Superior temporal gyrus (tissue), 1 donor: ENCODE data around the gene FAM240A.
"Not testable (repeated sequence)": the region's sequence is repeated elsewhere in the genome, so short reads cannot be mapped to it uniquely, and the experiment has no call there.

ENCODE experiments used
- DNase-seq: peaks from one replicate; pipeline ENCODE4 v3.0.0-alpha.2; 2016; ENCODE audit errors: extremely low spot score

Gene FAM240A

DNA sequence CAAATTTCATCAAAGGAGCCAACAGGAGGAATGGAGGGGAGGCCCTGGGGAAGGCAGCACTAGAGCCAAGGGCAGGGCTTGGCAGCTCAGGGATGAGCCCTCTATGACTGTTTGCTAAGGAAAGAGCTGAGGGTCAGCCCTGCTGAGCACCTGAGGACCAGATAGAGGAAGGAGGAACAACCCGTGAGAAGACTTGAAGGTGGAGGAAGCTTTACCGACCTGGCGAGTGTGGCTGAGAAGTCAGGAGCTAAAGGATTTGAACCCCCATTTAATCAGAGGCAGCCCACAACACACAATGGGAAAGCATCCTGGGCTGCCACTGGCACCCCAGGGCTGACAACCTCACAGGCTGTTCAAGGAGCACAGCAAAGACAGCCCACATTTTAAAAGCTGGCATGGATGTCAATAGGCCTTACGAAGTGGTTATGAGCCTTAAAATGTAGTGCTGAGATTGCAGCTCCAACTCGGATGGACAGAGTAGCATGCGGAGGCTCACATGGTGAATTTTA, 25.5 kb upstream of the FAM240A start:
- DNase-seq = no peak

DNA sequence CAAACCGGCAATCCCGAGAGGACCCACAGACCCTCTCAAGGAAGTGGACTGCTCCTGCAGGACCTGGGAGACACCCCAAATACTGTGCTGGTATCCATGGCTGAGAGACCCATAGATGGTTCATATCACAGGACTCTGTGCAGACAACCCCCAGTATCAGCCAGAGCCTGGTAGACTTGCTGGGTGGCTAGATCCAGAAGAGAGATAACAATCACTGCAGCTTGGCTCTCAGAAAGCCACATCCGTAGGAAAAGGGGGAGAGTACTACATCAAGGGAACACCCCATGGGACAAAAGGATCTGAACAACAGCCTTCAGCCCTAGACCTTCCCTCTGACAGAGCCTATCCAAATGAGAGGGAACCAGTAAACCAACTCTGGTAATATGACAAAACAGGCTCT, 25.1 kb upstream of the FAM240A start:
- DNase-seq = not testable (repeated sequence)

DNA sequence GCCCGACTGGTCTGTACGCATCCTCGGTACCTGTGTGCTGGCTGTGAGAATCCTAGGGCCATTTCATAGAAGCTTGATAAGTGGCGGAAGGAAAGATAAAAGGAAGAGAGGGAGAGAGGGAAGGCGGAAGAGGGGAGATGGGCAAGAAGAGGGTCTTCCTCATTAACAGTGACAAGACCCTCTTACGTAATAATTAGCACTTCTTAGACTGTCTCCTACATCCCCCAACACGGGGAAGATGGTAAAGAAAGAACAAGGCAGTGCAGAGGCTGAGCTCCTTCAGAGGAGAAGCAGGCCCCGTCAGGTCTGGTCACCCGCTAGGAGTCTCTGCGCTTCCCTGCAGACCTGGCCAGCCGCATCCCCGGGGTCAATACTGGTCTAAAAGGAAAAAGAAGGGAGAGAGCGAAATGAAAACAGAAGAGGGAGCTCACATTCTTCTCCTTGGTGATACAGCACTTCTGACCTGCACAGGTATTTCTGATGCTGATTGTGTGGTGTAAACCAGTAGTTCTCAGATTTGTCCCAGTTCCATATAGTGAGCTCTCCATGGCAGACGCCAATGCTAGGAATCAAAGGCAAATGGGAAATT, 19.0 kb upstream of the FAM240A start:
- DNase-seq = no peak

DNA sequence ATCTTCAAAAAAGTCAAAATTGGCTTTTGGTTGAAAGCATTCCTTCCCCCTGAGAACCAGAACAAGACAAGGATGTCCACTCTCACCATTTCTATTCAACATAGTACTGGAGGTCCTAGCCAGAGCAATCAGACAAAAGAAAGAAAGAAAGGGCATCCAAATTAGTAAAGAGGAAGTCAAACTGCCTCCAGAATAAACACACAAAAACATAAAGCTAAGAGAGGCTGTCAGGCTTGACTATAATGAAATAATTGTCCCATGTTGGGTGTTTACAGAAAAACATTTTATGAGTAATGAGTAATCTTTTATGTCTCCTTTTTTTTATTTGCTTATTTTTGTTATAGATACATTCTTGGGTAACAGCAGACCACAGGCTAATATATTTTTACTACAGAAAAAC, 18.3 kb upstream of the FAM240A start:
- DNase-seq = no peak

DNA sequence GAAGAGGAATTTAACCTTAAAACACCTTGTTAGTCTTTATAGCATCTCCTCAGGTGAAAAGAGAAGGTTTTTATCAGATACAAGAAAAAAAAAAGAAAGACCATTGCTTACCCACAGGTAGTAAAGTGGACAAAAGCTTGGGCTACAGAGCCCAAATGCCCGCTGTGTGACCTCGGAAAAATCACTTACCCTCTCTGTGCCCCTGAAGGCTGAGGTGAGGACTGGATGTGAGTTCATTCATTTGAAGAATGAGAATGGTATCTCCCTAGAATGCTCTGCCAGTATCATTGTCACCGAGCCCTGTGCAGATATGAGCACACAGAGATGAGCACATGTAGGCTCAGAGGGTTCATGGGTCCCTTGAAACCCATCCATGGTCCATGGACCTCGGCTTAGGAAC, 17.6 kb upstream of the FAM240A start:
- no peak for DNase-seq

DNA sequence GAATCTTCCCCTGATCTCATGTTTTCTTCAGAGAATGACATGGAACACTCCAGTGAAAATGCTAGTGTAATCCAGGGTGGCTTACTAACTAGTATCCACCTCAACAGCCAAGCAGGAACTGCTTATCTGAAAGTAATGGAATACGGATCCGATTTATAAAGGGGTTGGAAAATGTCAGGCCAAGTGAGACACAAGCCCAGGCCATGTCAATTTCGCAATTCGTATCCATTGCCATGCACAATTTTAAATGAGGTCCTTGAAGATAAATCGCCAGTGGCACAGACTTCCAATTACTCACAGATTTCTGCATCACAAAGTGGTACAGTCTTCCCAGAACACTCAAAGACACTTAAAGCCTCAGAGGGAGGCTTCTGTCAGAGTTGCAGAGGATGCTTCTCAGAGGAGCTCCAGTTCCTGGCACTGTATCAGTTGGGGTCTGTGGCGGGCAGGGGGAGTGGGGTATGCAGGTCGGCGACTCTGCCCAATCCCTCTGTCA, 16.5 kb upstream of the FAM240A start:
- no peak for DNase-seq

DNA sequence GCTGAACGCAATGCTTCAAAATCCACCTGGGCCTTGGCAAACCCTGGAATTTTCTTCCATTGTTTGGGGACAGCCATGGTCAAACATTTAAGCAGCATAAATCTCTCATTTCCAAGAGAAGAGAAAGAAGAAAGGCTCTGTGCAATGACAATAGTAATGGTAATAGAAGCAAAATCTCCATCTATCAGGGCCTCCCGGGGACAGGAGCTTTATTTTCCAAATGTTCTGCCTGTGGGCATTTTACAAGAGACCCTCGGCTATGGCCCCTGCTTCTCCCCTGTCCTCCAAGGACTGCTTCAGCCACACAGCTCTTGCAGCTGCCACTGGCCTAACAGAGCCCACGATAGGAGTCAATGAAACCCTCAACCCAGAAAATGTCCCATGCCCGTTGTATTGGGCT, 12.7 kb upstream of the FAM240A start:
- no peak for DNase-seq

DNA sequence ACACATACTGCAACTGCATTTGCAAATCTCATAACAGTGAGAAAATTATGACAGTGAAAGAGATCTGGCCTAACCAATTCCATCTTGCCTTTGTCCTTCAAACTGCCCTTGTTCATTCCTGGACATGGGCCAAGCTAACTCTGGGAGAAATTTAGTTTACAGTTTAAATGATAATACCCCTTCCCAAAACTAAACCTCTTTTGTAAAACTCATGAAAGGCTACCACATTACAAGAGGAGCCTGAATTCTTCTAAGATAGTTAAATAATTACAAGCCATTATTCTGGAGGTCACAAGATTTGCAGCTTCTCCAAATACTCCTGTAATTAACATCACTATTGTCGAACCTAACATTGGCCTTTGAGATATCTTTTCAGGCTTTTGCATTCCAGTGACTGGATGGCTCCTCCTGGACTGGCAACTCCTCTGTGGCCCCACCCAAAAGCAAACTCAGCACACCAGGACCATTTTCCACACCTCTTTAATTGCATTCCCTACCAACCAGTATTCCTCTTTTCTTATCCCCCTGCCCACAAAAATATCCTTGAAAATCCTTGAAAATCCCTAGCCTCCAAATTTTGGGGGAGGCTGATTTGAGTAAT, 8.8 kb upstream of the FAM240A start:
- DNase-seq = no peak

DNA sequence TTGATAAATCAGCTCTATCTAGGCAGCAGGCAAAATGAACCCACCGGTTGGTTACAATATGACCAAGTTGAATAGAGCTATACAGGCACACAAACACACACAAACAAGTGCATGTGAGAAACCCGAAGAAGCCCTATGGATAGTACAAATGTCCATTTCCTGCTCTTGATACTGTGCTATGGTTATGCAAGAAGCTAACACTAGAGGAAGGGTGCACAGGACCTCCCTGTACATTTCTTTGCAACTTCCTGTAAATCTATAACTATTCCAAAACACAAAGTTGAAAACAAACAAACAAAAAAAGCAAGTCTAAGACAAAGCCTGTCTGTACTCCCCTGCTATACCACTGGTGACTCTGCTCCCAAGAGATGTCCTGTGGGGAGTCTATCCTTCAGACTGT, 8.2 kb upstream of the FAM240A start:
- DNase-seq = no peak

DNA sequence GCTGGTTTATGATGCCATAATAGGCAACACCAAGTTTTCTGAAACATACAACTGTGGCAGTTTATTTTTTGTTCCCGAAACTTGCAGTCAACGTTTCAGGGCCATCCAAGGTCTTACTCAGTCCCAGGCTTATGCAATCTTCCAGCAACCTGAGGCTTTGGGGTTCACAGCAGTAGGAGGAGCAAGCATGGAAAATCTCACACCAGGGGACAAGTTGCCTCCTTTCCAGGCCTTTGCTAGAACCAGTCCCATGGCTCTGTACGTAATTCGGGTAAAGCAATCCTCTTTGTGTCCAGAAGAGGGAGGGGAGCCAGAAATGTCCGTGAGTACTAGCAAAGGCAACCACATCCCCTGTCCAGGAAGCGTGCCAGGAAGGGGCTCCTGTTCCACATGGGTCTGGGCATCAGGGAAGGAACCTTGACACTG, 4.7 kb upstream of the FAM240A start:
- no peak for DNase-seq

DNA sequence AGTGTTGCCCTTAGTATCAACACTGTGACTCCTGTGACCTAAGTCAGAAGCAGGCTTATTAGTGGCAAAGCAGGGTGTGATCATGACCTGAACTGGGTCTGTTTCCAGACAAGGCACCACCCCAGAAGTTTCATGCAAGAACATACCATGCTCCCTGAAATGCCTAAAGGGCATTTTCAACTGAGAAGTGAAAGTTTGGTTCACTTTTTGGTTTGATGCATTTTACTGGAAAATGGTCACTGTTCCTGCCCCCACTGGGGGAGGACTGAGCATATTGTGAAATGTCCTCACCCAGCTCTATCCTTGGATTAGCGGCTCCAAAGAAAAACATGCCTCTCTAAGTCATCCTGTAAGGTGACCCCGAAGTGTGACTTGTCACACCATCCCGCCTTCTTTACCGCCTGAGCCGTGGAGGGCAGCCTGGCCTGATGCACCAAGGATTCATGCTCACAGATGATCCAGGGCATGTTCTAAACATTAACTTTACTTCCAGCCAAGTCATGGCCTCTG, 3.1 kb upstream of the FAM240A start:
- DNase-seq = no peak

DNA sequence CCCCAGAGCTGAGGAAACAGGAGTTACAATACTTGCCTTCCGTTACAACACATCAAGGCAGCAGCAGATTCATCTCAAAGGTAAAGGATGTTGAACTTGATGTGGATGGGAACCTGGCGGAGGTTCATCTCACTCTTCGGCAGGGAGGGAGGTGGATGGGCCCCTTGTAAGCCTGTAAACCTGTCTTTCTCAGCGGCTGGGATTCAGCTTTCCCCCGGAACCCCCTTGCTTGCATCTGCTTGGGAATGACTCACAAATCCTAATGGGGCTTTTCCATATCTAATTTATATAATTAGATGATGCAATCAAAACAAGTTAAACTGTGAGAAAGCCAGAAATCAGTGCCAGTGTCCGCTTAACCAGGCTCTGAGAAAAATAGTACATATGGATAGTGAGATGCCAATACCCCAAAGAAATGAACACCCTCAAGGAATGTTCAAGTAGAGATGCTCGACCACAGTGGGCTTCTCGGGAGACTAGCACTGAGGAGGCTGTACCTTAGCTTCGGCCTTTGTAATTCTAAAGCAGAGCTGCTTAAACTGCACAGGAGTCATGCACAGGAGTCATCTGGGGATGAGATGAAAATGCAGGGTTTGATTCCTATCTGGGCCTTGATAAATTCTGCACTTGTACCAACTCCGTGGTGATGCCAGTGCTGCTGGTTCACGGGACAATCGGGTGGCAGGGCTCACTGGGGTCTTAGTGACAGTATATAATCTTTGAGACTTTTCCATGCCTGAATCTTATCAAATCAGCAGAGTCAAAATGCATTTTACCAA, 2.2 kb upstream of the FAM240A start:
- DNase-seq = no peak

DNA sequence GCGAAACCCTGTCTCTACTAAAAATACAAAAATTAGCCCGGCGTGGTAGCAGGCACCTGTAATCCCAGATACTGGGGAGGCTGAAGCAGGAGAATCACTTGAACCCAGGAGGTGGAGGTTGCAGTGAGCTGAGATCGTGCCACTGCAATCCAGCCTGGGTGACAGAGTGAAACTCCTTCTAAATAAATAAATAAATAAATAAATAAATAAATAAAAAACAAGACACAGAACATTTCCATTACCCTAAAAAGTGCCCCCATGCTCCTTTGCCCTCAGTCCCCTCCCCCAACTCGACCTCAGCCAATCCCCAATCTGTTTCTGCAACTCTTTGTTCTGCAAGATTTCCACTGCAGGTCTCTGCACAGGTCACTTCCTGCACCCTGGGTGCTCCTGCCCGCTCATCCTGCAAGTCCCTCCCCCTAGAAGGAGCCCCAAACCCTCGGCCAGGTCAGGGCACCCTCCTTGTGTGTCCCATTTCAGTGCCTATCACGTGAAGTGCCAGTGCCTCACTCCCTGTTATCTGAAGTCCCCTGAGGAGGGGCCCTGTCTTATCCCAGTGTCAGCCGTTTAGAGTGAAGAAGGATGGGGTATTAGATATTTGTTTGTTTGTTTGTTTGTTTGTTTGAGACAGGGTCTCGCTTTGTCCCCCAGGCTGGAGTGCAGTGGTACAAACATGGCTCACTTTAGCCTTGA, 1.1 kb downstream of the FAM240A start:
- DNase-seq = no peak

DNA sequence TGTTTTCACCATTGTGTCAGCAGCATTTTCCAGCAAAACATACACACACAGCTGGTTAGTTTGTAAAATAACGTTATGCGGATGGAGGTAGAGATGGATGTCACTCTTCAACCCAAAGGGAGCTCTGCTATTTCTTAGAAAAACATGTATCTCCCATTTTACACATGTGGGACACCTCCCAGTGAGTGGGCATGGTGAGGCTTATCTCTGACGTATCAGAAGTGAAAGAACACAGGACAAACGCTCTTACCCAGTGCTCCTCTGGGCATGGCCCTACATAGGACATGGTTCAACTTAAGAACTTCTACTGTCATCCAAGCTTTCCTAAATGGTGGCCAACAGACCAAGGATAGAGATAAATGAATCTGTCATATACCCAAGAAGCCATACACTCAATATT, 2.1 kb downstream of the FAM240A start:
- no peak for DNase-seq

DNA sequence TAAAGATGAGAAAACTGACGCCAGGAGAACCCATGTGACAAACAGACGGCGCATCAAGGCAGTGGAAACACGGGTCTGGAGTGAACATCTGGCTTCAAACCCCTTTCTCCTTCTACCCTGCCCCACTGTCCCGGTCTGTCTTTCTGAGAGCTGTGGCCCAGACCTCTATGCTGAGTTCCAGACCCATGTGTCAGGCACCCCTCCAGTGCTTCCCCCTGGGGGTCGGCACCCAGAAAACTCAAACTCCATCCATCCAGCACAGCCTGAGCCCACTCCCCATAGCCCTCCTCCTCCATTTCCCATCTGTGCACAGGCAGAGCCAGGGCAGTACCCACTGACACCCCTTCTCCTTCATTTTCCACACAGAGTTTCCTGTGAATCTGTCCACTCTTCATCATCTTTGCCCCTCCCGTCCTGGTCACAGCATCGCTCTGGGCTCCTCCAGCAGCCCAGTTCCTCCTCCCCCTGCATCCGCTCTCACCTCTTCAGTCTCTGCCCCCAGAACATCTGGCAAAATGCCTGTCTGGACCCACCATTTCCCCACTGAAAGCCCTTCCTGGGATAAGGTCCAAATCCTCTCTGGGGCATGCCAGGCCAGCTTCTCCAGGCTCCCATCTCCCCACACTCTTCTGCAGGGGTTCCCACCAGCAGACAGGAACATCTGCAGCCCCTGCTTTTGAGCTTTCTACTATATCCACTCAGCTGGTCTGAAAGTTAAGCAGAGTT, 2.9 kb downstream of the FAM240A start:
- no peak for DNase-seq

DNA sequence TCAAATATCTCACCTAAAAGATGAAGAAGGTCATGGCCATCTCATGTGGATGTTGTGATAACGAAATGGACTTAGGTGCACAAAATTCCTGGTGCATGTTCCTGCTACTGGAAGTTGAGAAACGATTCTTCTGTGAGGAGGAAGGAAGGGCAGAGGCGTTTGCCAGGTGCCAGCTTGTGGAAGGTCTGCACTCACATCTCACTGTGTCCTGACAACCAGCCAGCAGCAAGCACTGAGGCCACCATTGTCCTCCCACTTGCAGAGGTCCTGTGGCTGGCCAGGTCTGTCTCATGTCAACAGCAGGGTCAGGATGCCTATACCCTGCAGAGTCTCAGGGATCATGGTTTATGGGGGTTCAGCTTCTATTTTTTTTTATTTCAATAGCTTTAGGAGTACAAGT, 3.7 kb downstream of the FAM240A start:
- no peak for DNase-seq

DNA sequence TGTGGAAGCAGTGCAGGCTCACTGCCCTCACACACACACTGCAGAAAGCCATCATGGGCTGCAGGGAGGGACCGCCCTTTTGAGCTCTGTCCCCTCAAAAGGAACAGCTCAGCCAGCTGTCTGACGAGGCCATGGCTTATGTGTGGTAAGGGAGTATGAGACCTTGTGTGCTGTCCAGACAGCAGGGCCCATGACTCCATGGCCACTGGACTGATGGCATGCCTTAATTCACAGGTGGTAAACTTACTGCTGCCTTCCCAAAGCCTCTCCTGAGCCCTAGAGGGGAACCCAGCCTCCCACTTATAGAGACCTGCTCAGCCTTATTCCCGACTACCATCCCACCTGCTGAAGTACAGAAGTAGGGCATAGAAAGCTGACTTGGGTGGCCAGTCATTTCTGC, 5.6 kb downstream of the FAM240A start:
- no peak for DNase-seq

DNA sequence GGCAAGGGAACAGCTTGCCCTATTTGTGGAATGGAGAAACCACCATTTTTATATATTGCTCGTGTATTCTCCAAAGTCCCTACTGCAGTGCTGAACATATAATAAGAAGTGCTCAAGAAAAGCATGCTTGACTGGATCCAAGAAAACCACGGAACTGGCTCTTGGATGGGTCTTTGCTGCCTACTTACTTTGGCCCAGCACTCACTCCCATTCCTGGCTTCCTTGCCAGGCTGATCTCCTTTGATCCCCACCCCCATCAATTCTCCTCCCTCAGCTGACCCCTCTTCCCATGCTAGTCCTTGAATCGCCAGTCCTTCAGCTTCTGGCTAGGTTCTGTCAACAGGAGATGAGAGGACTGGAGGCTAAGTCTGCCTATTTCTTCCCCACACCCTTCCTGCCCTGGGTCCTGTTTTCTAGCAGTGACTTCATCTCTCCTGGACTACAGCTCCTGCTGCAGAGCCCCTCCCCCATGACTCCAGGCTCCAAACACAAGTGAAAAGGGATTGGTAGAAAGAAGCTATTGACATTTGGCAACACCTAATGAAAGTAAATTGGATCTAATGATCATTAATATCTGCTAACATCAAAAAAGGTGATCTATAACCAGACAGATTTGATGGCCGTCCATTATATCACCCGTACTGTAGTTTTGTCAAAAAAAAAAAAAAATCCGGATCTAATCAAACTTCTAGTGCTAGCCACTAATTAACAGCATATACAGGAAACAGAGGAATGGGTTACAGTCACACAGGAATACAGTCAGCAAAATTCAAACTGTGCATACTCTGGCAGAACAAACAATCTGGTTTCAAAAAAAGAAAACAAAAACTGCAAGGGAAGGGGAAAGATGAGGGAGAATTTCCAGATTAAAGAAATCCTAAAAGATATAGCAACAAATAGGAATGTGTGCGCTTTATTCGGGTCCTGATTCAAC, 7.8 kb downstream of the FAM240A start:
- no peak for DNase-seq

DNA sequence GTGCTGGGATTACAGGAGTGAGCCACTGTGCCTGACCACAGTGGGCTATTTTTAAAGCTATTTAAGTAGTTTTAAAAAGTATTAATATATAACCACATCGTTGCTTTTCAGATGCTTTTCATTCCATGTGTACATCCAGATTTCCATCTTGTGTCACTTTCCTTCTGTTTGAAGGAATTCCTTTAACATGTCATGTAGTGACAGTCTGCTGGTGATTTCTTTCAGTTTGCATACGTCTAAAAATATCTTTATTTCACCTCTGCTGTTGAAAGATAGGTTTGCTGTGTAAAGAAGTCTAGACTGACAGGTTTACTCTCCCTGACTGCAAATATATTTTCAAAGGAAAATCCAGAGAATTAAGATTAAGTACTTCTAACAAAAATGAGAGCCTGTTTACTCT, 12.2 kb downstream of the FAM240A start:
- DNase-seq = no peak

DNA sequence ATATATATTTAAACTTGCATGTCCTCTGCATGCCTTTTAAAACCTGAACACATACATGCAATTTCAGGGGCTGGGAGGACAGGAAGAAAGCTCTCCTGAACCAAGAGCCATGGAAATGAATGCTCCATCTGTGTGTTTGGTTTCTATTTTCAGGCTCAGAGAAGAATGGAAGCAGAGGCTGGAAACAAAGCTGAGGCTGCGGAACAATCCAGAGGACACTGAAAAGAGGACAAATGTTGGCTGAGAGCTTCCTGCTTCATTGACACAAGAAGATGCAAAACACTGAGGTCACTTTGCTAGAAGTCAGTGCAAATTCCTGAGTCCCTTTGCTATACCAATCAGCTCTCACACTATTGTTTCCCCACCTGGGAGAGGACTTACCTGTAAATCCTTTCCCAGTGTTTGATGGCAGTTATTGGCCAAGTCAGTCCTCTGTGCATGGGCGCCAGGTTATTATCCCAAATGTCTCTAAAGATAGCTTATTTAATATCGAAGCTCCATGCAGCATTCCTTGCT, 12.7 kb downstream of the FAM240A start:
- DNase-seq = no peak
